GM12878 (cell line): ENCODE measurements around the gene DDX39A.

ENCODE experiments used
- BMI1 ChIP-seq: fragments of 450-650 bp; IDR thresholded peaks from 2 replicates; pipeline ENCODE4 v1.6.1; 2016; ENCODE audit warnings: mild to moderate bottlenecking, moderate library complexity, borderline replicate concordance
- JUND ChIP-seq: IDR thresholded peaks from 2 replicates; pipeline ENCODE4 v1.6.1; 2012; ENCODE audit warnings: low read depth, mild to moderate bottlenecking, low read length, improper control_type of control experiment, moderate library complexity
- POLR2A ChIP-seq: IDR thresholded peaks from 2 replicates; pipeline ENCODE4 v1.6.1; 2011; ENCODE audit warnings: low read depth, mild to moderate bottlenecking, low read length
- SP1 ChIP-seq: IDR thresholded peaks from one replicate; pipeline ENCODE4 v1.6.1; 2011; ENCODE audit warnings: low read depth, low read length
- TF ChIP-seq, protein P1 (sequence below), 3 experiments: IDR thresholded peaks in 2 of 3; conservative IDR thresholded peaks in 1 of 3; 2 replicates each; pipeline ENCODE4 v1.5.1; 2011; ENCODE audit warnings: low read depth in 3 of 3, low read length in 3 of 3, mild to moderate bottlenecking in 3 of 3, control low read depth in 2 of 3, moderate library complexity in 2 of 3, inconsistent platforms in 1 of 3, mixed read lengths in 1 of 3; ENCODE audit not compliant: control insufficient read depth in 2 of 3, insufficient read depth in 1 of 3; ENCODE audit errors: extremely low read depth in 1 of 3
- TF ChIP-seq, protein P2 (sequence below): IDR thresholded peaks from 2 replicates; pipeline ENCODE4 v1.6.1; 2011; ENCODE audit warnings: low read depth, low read length, improper control_type of control experiment, borderline replicate concordance
- TF ChIP-seq, protein P3 (sequence below): fragments of 450-650 bp; conservative IDR thresholded peaks from 2 replicates; pipeline ENCODE4 v1.6.1; 2017; ENCODE audit warnings: mild to moderate bottlenecking, moderate library complexity
- TF ChIP-seq, protein P4 (sequence below): IDR thresholded peaks from 2 replicates; pipeline ENCODE4 v1.6.1; 2012; ENCODE audit warnings: low read length, inconsistent platforms

- TF ChIP-seq BMI1 (no peak), POLR2A (no peak), JUND (no peak), SP1 (no peak)
- TF ChIP-seq, protein P1, sequence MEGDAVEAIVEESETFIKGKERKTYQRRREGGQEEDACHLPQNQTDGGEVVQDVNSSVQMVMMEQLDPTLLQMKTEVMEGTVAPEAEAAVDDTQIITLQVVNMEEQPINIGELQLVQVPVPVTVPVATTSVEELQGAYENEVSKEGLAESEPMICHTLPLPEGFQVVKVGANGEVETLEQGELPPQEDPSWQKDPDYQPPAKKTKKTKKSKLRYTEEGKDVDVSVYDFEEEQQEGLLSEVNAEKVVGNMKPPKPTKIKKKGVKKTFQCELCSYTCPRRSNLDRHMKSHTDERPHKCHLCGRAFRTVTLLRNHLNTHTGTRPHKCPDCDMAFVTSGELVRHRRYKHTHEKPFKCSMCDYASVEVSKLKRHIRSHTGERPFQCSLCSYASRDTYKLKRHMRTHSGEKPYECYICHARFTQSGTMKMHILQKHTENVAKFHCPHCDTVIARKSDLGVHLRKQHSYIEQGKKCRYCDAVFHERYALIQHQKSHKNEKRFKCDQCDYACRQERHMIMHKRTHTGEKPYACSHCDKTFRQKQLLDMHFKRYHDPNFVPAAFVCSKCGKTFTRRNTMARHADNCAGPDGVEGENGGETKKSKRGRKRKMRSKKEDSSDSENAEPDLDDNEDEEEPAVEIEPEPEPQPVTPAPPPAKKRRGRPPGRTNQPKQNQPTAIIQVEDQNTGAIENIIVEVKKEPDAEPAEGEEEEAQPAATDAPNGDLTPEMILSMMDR (IDR thresholded peaks at IDR 0.05 in 2 of 3, conservative IDR thresholded peaks at IDR 0.05 in 1 of 3; ENCODE audit: control insufficient read depth in 2 of 3, extremely low read depth in 1 of 3, insufficient read depth in 1 of 3, low read depth in 3 of 3, low read length in 3 of 3), result no peak
- TF ChIP-seq, protein P2, sequence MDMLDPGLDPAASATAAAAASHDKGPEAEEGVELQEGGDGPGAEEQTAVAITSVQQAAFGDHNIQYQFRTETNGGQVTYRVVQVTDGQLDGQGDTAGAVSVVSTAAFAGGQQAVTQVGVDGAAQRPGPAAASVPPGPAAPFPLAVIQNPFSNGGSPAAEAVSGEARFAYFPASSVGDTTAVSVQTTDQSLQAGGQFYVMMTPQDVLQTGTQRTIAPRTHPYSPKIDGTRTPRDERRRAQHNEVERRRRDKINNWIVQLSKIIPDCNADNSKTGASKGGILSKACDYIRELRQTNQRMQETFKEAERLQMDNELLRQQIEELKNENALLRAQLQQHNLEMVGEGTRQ, result no peak
- TF ChIP-seq, protein P3, sequence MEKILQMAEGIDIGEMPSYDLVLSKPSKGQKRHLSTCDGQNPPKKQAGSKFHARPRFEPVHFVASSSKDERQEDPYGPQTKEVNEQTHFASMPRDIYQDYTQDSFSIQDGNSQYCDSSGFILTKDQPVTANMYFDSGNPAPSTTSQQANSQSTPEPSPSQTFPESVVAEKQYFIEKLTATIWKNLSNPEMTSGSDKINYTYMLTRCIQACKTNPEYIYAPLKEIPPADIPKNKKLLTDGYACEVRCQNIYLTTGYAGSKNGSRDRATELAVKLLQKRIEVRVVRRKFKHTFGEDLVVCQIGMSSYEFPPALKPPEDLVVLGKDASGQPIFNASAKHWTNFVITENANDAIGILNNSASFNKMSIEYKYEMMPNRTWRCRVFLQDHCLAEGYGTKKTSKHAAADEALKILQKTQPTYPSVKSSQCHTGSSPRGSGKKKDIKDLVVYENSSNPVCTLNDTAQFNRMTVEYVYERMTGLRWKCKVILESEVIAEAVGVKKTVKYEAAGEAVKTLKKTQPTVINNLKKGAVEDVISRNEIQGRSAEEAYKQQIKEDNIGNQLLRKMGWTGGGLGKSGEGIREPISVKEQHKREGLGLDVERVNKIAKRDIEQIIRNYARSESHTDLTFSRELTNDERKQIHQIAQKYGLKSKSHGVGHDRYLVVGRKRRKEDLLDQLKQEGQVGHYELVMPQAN, result no peak
- TF ChIP-seq, protein P4, sequence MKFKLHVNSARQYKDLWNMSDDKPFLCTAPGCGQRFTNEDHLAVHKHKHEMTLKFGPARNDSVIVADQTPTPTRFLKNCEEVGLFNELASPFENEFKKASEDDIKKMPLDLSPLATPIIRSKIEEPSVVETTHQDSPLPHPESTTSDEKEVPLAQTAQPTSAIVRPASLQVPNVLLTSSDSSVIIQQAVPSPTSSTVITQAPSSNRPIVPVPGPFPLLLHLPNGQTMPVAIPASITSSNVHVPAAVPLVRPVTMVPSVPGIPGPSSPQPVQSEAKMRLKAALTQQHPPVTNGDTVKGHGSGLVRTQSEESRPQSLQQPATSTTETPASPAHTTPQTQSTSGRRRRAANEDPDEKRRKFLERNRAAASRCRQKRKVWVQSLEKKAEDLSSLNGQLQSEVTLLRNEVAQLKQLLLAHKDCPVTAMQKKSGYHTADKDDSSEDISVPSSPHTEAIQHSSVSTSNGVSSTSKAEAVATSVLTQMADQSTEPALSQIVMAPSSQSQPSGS, result no peak
Observed at GRCh38 chr19:14435320-14436050, 16.3 kb upstream of the DDX39A start.
